Endothelial cell of umbilical vein (primary cell): ENCODE results near the gene PRUNE1. TPM values are rescaled to one million over a fixed set of nuclear protein-coding genes. Genes with fewer than 3 reads are reported as not detected.

Experiments used
- BruUV-seq: library from RNA; stranded (reverse); fragments of 400-500 nt; replicated peaks from 2 replicates; lab custom pipeline; 2021; lab: Mats Ljungman, UMichigan
- CTCF ChIA-PET: fragments of 300-600, 350-600 bp; sonication (Branson Sonifier 250); formaldehyde crosslinking; loops from one replicate; lab custom pipeline; 2021; ENCODE audit warnings: antibody characterized with exemption, inconsistent platforms; lab: Charles Lee
- POLR2A ChIA-PET: fragments of 300-600, 350-600 bp; sonication (Branson Sonifier 250); formaldehyde crosslinking; loops from one replicate; lab custom pipeline; 2021; ENCODE audit warnings: antibody characterized with exemption, inconsistent platforms; lab: Charles Lee
- DNase-seq: peaks from one replicate; pipeline ENCODE4 v3.0.0-alpha.2; 2011; ENCODE audit warnings: low read depth, low spot score
- FAIRE-seq: peaks from 2 replicates; lab custom pipeline; 2011; peaks lifted over from hg19 to GRCh38; lab: Jason Lieb, UNC
- H2AFZ ChIP-seq: 2 replicates; pipeline ENCODE4 v1.6.0; 2012; ENCODE audit warnings: low read depth, low read length, control low read depth, inconsistent platforms
- H3K27ac ChIP-seq: 2 replicates; pipeline ENCODE4 v1.5.1; 2011; ENCODE audit warnings: low read depth, mild to moderate bottlenecking, control low read depth, low read length, moderate library complexity; ENCODE audit not compliant: insufficient read depth
- H3K27me3 ChIP-seq, 2 experiments: 2 replicates each; pipeline versions ENCODE4 v1.6.0 to v1.6.1; 2011; ENCODE audit warnings: low read length in 2 of 2, mixed read lengths in 1 of 2; ENCODE audit not compliant: control insufficient read depth in 2 of 2, insufficient read depth in 2 of 2
- H3K36me3 ChIP-seq, 2 experiments: 2 replicates in 1 of 2; 3 replicates in 1 of 2; pipeline ENCODE4 v1.5.1; 2011; ENCODE audit warnings: low read length in 2 of 2, mild to moderate bottlenecking in 1 of 2, moderate library complexity in 1 of 2; ENCODE audit not compliant: control insufficient read depth in 2 of 2, insufficient read depth in 2 of 2; ENCODE audit errors: extremely low read depth in 1 of 2
- H3K4me1 ChIP-seq: 3 replicates; pipeline ENCODE4 v1.5.1; 2011; ENCODE audit warnings: mild to moderate bottlenecking, low read length; ENCODE audit not compliant: control insufficient read depth, insufficient read depth; ENCODE audit errors: extremely low read depth
- H3K4me2 ChIP-seq: 2 replicates; pipeline ENCODE4 v1.6.1; 2011; ENCODE audit warnings: low read length, control low read depth, mixed read lengths; ENCODE audit not compliant: insufficient read depth
- H3K4me3 ChIP-seq, 3 experiments: fragments of 200-600 bp in 1 of 3; sonication (generic), shearing (Covaris generic) in 1 of 3; replicated peaks in 1 of 3; 2 replicates each; pipeline ENCODE4 v1.5.1; 2011 to 2016; ENCODE audit warnings: control low read depth in 3 of 3, low read length in 3 of 3, mild to moderate bottlenecking in 2 of 3, inconsistent platforms in 1 of 3, low read depth in 1 of 3, moderate library complexity in 1 of 3; ENCODE audit not compliant: insufficient read depth in 1 of 3
- H3K79me2 ChIP-seq: 2 replicates; pipeline ENCODE4 v1.6.0; 2012; ENCODE audit warnings: low read length, inconsistent platforms; ENCODE audit not compliant: control insufficient read depth, insufficient read depth
- H3K9ac ChIP-seq: replicated peaks from 2 replicates; pipeline ENCODE3; 2011; ENCODE audit warnings: low read length, control low read depth; ENCODE audit not compliant: insufficient read depth; ENCODE audit errors: extremely low read depth
- H3K9me1 ChIP-seq: replicated peaks from 3 replicates; pipeline ENCODE4 v1.6.0; 2011; ENCODE audit warnings: mild to moderate bottlenecking, low read length; ENCODE audit not compliant: control insufficient read depth, insufficient read depth; ENCODE audit errors: extremely low read depth
- H3K9me3 ChIP-seq: replicated peaks from 2 replicates; pipeline ENCODE4 v1.5.1; 2012; ENCODE audit warnings: low read length, inconsistent platforms; ENCODE audit not compliant: control insufficient read depth, insufficient read depth
- H4K20me1 ChIP-seq: replicated peaks from 2 replicates; pipeline ENCODE3; 2011; ENCODE audit warnings: mild to moderate bottlenecking, low read length; ENCODE audit not compliant: control insufficient read depth, insufficient read depth; ENCODE audit errors: extremely low read depth
- EZH2 ChIP-seq: IDR thresholded peaks from 2 replicates; pipeline ENCODE4 v1.6.1; 2012; ENCODE audit warnings: borderline replicate concordance, low read depth, mild to moderate bottlenecking, moderate library complexity, low read length, inconsistent platforms; ENCODE audit not compliant: severe bottlenecking
- FOS ChIP-seq: IDR thresholded peaks from 2 replicates; pipeline ENCODE4 v1.6.1; 2011; ENCODE audit warnings: mild to moderate bottlenecking, low read length, moderate library complexity, borderline replicate concordance; ENCODE audit not compliant: insufficient read depth
- GATA2 ChIP-seq: IDR thresholded peaks from 2 replicates; pipeline ENCODE4 v1.7.0; 2011; ENCODE audit warnings: low read depth, mild to moderate bottlenecking, moderate library complexity, mixed read lengths, low read length; ENCODE audit not compliant: insufficient read length, insufficient read depth
- JUN ChIP-seq: IDR thresholded peaks from 2 replicates; pipeline ENCODE4 v1.6.1; 2011; ENCODE audit warnings: borderline replicate concordance, low read depth; ENCODE audit not compliant: insufficient read length, insufficient read depth
- MYC ChIP-seq: IDR thresholded peaks from one replicate; pipeline ENCODE4 v1.6.1; 2011; ENCODE audit warnings: mild to moderate bottlenecking, low read depth, low read length
- dilution Hi-C: fragments of 300-500 bp; cut with MboI; formaldehyde crosslinking; loops from one replicate; pipeline ENCODE4 v1.15.0; 2019; ENCODE audit warnings: low sequenced_read_pairs; ENCODE audit not compliant: extremely low pct_ligation_motif_present
- intact Hi-C: fragments of 100-400 bp; cut with micrococcal nuclease; formaldehyde crosslinking; loops from one replicate; pipeline ENCODE4 v1.10.0; 2022
- polyA plus RNA-seq, 4 experiments: library from polyadenylated mRNA; depleted of rRNA in 3 of 4; stranded (reverse) in 3 of 4; unstranded in 1 of 4; fragments of >200 nt; gene quantifications; 2 replicates each; pipeline versions ENCODE4 v1.2.1 to v1.2.3, GENCODE V29; 2011 to 2012; ENCODE audit warnings: missing spikeins in 1 of 4
- total RNA-seq: library from RNA; stranded (reverse); gene quantifications from 2 replicates; pipeline ENCODE4 v1.2.3, GENCODE V29; 2021
- TF ChIP-seq, protein P1 (sequence below), 2 donors: IDR thresholded peaks; 1 replicate in 1 of 2; 2 replicates in 1 of 2; pipeline ENCODE4 v1.5.1; 2011; ENCODE audit warnings: low read length in 2 of 2, mild to moderate bottlenecking in 2 of 2, moderate library complexity in 2 of 2, control low read depth in 1 of 2, inconsistent platforms in 1 of 2, low read depth in 1 of 2; ENCODE audit not compliant: insufficient read depth in 1 of 2; ENCODE audit errors: extremely low read depth in 1 of 2
- TF ChIP-seq, protein P2 (sequence below): IDR thresholded peaks from 2 replicates; pipeline ENCODE4 v1.6.1; 2011; ENCODE audit not compliant: insufficient read depth, insufficient read length

The PRUNE1 gene
- total and polyA plus RNA-seq, 2 donors (not counting 3 experiments of a cell fraction or from before 2014, with no cell fraction given), result 8.6 to 17.5 TPM

DNA sequence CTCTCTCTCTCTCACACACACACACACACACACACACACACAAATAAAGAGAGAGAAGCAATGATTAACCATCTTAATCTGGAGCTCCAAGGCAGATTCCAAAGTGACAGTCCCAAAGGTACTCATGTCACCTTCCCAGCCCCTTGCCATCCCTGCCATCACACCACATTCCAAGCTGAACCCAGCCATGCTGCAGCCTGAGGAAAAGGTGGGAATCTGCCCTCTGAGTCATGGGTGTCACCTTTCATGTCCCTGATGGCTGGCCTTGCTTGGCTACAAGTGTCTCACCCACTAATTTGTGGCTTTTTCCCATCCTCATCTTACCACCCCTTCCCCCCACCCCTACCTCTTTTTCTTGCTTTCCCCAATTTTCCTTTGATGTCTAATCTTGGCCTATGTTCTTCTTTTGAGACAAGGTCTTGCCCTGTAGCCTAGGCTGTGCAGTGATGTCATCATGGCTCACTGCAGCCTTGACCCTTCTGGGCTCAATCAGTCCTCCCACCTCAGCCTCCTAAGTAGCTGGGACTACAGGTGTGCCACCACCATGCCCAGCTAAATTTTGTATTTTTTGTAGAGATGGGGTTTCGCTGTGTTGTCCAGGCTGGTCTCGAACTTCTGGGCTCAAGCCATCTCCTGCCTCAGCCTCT is 22.9 kb upstream of the PRUNE1 start:
- H4K20me1 ChIP-seq, result no peaks in the 10 kb centered on the region
- no TSS peak for BruUV-seq
- H3K9me1 ChIP-seq, result no peaks in the 10 kb centered on the region
- H3K27me3 ChIP-seq, result no peaks in the 10 kb centered on the region
- no peak for TF ChIP-seq MYC
- TF ChIP-seq, protein P1, sequence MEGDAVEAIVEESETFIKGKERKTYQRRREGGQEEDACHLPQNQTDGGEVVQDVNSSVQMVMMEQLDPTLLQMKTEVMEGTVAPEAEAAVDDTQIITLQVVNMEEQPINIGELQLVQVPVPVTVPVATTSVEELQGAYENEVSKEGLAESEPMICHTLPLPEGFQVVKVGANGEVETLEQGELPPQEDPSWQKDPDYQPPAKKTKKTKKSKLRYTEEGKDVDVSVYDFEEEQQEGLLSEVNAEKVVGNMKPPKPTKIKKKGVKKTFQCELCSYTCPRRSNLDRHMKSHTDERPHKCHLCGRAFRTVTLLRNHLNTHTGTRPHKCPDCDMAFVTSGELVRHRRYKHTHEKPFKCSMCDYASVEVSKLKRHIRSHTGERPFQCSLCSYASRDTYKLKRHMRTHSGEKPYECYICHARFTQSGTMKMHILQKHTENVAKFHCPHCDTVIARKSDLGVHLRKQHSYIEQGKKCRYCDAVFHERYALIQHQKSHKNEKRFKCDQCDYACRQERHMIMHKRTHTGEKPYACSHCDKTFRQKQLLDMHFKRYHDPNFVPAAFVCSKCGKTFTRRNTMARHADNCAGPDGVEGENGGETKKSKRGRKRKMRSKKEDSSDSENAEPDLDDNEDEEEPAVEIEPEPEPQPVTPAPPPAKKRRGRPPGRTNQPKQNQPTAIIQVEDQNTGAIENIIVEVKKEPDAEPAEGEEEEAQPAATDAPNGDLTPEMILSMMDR (IDR thresholded peaks at IDR 0.05; ENCODE audit: extremely low read depth in 1 of 2, insufficient read depth in 1 of 2, low read depth in 1 of 2, low read length in 2 of 2), result no peak
- TF ChIP-seq EZH2, result no peak
- no peak for TF ChIP-seq FOS
- no peak for TF ChIP-seq GATA2
- no peak for TF ChIP-seq JUN
- TF ChIP-seq, protein P2, sequence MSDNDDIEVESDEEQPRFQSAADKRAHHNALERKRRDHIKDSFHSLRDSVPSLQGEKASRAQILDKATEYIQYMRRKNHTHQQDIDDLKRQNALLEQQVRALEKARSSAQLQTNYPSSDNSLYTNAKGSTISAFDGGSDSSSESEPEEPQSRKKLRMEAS, result no peak
- H3K79me2 ChIP-seq, result no peaks in the 10 kb centered on the region
- H3K4me3 ChIP-seq, result no peak overlapping the region
- CTCF ChIA-PET, result interaction anchor here (1.4 to 17.1 kb wide), 3 partner anchors 12 to 21 kb away, joined by 9 to 278 read pairs (median 27); partner anchors contain the start of gene MINDY1
- dilution Hi-C loops, result no loop called here
- H3K9ac ChIP-seq, result no peak overlapping the region
- H3K4me1 ChIP-seq, result no peaks in the 10 kb centered on the region
- H3K27ac ChIP-seq, result no peak overlapping the region
- H3K9me3 ChIP-seq, result no peaks in the 10 kb centered on the region
- FAIRE-seq (no peak), DNase-seq (no peak)
- intact Hi-C loops, result no loop called here
- POLR2A ChIA-PET, result no interaction called here
- H3K4me2 ChIP-seq, result no peak overlapping the region
- no peaks in the 10 kb centered on the region for H3K36me3 ChIP-seq
- no peak overlapping the region for H2AFZ ChIP-seq
